ENCODE measurements around the gene LRRD1.
"Not testable (repeated sequence)": the region's sequence is repeated elsewhere in the genome, so short reads cannot be mapped to it uniquely, and the experiment has no call there.

GRCh38 chr7:92142791-92143190, 36.2 kb downstream of the LRRD1 start:
- TF ChIP-seq EZH2phosphoT487 (IDR thresholded peaks at IDR 0.05; ENCODE audit: insufficient read depth, low read depth); EZH2 (IDR thresholded peaks at IDR 0.05; ENCODE audit: insufficient read depth, poor library complexity, severe bottlenecking): not testable (repeated sequence)
